NCI-H2196 (cell line): ENCODE measurements around the gene TIGAR.

Experiments
- DNase-seq: peaks from one replicate; lab custom pipeline; 2025; ENCODE audit not compliant: unreplicated experiment; lab: John Stamatoyannopoulos, UW

Gene TIGAR

DNA sequence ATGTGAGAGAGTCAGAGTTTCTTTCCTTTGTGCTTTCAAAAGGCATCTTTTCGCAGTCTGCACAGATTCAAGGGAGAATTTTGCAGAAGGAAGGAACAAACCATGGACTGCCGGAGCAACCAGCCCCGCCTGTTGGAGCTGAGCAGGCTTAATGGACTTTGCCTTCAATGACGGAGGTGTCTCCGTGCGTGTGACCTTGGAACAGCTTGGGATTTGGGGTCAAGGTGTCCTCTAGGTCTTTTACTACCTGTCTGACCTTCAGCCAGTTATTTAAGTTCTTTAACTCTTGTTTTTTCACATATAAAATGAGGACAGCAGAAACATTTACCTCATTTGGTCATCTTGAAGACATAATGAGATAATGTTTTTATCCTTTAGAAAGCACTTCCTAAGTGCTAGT, 54.4 kb downstream of the TIGAR start:
- DNase-seq: no peak

DNA sequence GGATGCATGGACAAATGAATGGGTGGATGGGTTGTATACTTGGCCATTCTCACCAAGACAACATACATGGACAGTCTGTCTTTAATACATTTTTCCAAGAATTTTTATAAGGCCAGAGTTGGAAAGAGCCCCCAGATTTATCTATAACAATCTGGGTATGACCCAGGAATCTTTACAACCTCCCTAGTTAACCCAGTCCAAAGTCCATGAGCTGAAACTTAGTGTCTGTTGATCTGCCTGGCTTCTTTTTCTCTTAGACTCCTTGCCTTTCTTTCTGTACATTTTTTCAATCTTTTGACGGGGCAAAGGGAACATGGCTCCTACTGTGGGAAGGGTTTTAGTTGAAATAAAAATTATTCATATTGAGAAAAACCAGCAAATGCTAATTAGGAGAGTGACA, 57.8 kb downstream of the TIGAR start:
- DNase-seq: no peak

DNA sequence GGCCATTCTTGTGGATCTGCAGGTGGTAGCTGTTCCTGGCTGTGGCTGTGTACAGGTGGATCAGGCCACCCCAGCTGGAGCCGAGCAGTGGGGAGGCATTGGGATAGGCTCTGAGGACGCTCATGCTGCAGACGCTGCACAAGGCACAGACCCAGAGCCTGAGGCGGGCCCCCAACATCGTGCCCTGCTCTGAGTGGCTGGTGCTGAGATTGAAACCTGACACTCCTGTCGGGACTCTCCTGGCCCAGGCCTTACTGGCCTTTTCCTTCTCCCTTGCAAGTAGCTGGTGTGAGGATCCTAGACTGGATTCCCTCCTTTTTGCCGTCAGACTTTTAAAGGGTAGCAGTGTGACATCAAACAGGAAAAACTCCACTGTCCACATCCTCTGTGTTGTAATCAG, 58.4 kb downstream of the TIGAR start, which contains the start of gene FGF23:
Gene FGF23 (minus strand): TSS at position 308 of the 400 bp plus-strand sequence. CDS start 130 bp downstream, at position 178.
- DNase-seq: no peak

- no peak for DNase-seq
These were observed 59.3 kb downstream of the TIGAR start for GRCh38 chr12:4380332-4380731.

DNA sequence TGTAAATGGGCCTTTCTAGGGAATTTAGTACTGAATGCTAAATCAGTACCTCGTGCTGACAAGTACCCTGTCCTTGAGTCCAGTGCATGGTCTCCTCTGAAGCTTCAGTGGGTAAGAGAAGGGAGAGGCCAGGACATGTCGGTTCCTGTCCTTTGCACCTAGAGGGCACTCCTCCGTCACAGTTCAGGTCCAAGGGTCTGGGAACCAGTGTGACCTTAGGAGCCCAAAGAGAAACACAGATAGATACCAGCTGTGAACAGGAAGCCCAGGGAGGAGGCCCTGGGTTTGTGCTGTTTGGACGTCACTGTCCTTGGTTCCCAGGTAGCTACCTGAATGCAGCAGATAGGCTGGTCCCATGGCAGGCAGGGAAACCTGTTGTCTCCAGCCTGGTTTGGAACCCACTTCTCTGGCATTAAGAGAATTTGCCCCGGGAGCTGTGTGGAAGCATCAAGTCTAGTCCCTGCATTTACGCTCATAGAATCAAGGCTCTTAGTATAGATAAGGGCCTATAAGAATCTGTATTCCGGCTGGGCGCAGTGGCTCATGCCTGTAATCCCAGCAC, 62.4 kb downstream of the TIGAR start:
- DNase-seq: no peak

DNA sequence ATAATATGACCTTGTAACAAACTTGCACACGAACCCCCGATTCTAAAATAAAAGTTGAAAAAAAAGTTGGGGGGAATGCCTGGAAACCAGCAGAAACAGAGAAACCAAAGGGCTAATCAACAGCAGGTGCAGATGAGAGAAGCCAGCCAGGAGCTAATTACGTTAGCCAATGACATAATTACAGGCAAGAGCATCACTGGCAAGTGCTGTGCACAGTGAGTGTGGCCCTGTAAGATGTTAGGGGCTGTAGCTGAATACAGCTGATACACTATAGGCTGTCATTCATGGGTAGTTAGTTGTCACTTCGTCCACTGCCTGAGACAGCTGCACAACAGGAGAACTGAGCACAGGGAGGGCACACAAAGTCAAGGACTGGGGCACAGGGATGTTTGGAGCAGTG, 65.8 kb downstream of the TIGAR start:
- no peak for DNase-seq

DNA sequence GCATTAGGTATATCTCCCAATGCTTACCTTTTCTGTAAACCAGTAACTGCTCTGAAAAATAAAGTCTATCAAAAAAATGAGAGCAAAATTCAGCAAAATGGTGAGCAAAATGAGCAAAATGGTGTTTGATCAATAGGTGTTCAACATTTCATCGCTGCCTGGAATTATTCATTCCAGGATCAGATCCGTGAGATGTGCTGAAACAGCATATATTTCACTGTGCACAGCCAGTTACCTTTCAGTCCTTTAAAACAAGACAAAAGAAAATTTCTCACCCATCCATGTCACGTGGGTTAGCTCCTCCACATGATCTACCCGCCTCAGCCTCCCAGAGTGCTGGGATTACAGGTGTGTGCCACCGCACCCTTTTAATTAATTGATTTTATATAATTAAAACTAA, 66.6 kb downstream of the TIGAR start:
- no peak for DNase-seq

- no peak for DNase-seq
These were observed 67.0 kb downstream of the TIGAR start for GRCh38 chr12:4388032-4388431.

- DNase-seq: no peak
These were observed 67.6 kb downstream of the TIGAR start for GRCh38 chr12:4388662-4389061.

DNA sequence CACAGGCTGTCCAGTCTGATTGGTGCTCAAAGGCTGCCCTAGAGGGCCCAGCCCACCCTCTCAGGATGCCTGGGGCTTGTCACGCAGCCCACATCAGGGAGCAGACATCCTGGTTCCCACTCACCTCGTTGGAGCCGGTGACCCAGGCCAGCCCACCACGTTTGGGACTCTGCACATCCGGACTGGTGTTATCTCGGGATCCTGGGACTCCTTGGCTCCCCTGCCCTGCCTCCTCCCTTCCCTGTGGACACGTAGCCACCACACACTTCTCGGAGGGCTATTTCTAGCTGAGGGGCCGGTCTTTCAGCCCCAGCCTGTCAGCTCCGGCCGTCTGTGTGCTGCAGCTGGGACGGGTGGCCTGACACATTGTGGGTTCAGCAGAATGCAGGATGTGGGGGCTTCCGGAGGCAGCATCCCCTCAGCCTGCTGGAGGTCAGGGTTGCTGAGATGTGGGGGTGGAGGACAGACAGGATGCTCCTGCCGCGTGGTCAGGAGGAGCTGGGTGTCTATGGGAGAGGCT, 71.3 kb downstream of the TIGAR start:
- no peak for DNase-seq

GRCh38 chr12:4393211-4393610, 72.2 kb downstream of the TIGAR start:
- DNase-seq: no peak

DNA sequence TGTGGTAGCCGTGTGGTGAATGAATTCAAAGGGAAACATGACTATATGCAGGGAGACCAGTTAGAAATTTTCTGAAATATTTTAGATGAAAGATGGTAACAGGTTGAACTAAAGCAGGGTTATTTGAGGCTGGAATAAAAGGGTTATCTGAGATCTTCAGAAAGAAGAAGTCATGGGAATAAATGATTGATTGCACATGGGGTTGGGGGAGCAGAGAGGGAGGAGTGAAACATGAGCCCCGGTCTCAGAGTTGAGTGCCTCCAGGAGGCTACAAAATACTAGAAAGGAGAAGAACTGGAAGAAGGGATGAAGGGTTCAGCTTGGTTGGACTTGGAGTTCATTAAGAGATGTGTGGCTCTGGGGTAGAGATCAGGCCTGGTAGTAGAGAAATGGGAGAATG, 74.8 kb downstream of the TIGAR start:
- DNase-seq: no peak

DNA sequence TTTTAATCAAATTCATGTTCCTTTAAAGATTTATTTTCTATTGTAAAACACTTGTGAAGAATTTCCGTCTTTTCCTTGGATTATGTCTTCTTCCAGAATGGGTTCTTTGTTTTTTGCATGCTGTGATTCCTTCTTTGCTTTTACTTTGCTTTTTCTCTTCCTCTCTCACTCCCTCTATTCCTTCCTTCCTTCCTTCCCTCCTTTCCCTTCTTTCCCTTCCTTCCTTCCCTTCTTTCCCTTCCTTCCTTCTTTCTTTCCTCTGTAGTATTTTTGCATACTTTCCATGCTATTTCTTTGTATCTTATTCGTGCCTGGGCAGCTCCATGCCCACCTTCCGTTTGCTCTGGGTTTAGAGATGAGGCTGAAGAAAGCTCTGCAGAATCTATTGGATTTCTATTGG, 80.1 kb downstream of the TIGAR start:
- DNase-seq: no peak

- DNase-seq: no peak
These were observed 82.0 kb downstream of the TIGAR start for GRCh38 chr12:4402996-4403395.
